NOMO-1 treated with DMSO at 0.1 percent for 48 hours (cell line): ENCODE measurements around the gene CFB.
"Not testable (repeated sequence)": the region's sequence is repeated elsewhere in the genome, so short reads cannot be mapped to it uniquely, and the experiment has no call there.

Experiments
- DNase-seq: peaks from one replicate; lab custom pipeline; 2025; ENCODE audit not compliant: unreplicated experiment; lab: John Stamatoyannopoulos, UW

CFB gene

DNA sequence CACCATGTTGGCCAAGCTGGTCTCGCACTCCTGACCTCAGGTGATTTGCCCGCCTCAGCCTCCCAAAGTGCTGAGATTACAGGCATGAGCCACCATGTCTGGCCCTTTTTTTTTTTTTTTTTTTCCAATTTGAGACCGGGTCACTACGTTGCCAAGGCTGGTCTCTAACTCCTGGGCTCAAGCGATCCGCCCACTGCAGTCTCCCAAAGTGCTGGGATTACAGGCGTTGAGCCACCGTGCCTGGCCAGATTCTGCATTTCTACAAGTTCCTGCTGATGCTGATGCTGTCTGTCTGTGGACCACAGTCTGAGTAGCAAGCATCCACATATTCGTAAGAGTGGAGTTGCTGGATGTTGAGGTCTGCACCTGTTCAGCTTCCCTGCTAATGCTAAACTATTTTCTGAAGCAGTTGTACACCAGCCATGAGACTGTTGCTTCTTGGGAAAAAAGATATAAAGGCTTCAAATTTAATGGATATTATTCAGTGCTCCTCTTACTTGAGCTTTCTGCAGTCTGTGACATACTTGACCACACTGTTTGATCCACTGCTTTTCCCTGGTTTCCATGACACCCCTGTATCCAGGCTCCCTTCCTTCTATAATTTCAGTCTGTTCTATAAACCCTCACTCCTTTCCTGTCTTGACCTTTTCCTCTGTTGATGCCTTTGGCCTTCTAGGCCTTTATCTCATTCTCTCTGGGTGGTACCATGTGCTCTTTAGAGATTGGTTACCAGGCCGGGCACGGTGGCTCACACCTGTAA is 33.9 kb upstream of the CFB start:
- no peak for DNase-seq

DNA sequence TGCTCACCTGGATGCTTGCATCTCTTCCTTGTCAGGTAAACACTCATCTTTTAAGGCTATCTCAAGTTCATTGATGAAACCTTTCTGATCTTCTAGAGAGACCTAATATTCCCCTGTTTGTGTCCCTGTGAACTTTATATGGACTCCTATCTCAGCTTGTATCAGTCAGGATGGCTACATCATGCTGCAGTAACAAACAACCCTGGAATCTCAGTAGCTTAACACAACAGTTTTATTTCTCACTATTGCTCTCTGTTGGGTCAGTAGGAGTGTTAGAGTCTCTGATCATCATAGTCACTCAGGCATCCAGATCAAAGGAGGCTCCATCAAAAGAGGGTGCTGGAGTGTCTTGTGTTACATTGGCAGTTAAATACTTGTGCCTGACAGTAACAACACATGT is 30.5 kb upstream of the CFB start:
- no peak for DNase-seq

DNA sequence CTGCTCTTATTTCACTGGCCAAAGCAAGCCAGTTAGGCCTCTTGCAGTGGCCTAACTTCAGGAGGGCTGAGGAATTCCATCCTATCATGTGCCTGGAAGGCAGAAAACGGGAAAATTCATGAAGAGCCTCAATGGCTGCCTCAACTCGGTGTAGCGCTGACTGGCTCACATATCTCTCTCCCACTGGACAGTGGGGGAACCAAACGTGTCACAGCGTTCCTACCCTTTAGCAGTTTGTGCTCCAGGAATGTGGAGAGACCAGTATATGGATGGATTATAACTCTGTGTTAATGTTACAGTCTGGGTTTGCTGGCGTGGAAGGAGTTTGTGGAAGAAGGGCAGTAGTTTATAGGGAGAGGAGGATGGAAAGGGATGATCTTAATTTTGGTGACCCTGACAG is 30.1 kb upstream of the CFB start:
- DNase-seq, result no peak

DNA sequence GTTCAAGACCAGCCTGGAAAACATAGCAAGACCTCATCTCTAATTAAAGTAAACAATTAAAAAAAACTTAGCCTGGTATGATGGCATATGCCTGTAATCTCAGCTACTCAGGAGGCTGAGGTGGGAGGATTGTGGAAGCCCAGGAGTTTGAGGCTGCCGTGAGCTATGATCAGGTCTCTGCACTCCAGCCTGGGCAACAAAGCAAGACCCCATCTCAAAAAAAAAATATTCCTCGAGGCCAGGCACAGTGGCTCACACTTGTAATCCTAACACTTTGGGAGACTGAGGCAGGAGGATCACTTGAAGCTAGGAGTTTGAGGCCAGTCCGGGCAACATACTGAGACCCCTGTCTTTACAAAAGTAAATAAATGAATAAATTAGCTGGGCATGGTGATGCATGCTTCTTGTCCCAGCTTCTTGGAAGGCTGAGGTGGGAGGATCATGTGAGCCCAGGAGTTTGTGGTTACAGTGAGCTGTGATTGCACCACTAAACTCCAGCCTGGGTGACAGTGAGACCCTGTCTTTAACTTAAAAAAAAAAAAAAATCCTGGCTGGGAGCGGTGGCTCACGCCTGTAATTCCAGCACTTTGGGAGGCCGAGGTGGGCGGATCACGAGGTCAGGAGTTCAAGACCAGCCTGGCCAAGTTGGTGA is 27.7 kb upstream of the CFB start:
- DNase-seq, result no peak

DNA sequence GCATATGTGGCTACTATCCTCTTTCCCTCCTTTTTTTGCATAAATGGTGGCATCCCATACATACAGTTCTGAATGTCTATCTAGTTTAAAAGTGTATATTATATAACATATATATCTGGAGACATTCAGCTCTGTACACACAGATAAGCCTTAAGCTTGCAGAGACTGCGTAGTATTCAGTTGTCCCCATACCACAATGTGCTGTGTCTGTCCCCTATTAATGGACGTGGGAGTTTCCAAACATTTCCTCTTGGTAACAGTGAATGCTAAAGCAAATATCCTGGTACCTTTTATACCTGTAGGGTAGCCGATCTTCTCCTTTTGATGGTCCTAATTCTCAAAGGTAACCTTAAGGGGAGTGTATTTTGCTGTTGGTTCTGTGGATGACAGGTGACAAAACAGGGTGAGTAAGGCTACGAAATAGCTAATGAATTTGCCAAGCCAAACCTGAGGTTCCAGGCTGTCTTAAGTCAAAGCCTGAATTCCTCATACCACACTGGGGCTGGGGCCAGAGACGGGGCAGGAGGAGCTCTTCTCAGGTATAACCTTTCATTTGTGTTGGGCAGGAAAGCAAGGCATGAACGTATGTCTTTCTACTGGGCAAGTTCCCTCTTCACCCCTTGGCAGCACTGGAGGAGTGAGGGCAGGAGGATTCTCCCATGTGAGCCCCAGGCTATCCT is 26.1 kb upstream of the CFB start:
- DNase-seq, result no peak

DNA sequence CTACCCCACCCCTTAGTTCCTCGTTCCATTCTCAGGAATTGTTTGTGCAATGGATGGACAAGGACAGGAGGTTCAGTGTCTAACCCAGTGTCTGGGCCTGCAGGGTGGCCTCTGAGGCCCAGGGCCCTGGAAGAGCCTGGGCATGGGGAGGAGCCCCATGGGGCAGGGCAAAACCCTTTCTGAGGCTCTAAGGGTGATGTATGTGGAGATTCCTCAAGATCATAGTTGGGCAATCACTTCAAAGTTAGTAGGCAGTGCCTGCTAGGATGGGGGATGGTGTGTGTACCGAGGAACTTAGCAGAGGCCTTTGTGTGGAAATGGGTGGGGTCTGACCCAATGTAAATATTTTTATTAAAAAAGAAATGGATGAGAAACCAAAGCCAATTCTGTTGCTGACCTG is 25.1 kb upstream of the CFB start:
- peak; percentile 61 for DNase-seq

DNA sequence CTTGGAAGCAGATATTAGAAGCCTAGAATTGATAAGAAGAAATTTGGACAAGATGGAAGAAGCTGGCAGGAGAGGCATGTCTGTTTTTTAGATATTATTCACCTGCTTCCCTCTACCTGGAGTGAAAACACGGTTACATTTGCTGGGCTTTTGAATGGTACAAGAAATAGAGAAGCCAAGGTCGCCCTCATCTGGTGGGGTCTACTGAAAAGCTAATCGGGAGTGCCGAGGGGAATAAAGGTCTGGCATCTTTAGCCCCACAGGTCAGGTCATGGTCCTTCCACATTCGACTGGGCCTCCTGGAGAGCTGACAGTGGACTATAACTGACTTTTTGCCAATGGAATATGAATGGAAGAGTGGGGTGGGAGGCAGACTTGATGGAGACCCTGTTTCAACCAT is 23.0 kb upstream of the CFB start:
- DNase-seq, result no peak

DNA sequence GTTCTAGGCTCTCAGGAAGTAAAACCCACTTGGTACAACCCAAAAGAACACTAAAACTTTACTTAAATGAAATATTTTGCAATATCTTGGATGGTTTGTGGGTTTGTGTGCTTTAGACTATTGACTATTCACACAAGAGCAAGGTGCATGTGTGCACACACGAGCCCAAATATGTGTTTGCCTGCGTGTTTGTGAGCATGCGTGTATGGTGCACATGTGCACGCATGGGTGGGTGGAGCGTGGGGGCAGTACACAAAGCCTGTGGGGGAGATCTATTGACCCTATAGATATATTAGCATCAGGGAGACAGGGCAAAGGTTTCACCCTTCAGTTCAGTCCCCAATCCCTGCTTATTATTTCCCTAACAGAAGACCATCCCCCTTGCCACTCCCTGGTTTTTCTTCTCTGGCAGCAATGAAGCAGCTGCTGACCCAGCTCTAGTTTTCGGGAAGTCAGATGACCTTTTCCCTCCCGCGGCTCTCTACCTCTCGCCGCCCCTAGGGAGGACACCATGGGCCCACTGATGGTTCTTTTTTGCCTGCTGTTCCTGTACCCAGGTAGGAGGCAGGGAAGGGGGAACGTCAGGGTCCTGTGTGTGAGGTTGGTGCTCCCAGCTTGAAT is 18.5 kb upstream of the CFB start, which contains the start of gene C2:
C2 (plus strand) TSS at position 476 of the 621 bp plus-strand sequence; CDS start at position 512, 36 bp downstream.
- DNase-seq, result no peak

DNA sequence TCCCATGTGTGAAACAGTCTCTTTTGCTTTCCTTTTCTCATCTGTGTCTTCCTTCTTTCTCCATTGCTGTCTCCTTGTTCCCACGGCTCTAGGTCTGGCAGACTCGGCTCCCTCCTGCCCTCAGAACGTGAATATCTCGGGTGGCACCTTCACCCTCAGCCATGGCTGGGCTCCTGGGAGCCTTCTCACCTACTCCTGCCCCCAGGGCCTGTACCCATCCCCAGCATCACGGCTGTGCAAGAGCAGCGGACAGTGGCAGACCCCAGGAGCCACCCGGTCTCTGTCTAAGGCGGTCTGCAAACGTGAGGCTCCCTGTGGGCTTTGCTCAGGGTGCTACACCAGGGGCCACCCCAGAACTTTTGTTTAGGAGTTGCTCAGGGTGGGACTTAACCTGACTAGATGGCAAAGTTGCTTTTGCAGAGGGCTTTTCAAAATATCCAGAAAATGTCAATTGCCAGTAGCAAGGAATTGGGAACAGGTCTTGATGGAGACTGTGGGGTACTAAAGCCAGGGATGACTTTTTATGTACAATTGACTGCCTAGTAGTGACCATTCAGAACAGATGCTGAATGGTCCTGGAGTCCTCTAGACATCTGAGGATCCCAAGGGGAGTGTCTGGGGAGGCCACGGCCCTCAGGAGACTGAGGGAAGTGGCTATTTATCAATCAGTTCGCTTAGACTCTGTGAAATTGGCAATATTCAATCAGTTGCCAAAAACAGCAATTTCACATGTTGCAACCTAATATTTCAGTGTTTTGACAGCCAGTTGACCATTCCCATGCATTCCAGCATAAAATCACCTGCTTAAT is 17.8 kb upstream of the CFB start:
- no peak for DNase-seq

DNA sequence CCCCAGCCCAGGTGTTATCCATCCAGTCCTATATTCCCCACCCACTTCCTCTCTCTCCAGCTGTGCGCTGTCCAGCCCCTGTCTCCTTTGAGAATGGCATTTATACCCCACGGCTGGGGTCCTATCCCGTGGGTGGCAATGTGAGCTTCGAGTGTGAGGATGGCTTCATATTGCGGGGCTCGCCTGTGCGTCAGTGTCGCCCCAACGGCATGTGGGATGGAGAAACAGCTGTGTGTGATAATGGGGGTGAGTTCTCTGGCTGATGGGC is 17.3 kb upstream of the CFB start:
- no peak for DNase-seq

DNA sequence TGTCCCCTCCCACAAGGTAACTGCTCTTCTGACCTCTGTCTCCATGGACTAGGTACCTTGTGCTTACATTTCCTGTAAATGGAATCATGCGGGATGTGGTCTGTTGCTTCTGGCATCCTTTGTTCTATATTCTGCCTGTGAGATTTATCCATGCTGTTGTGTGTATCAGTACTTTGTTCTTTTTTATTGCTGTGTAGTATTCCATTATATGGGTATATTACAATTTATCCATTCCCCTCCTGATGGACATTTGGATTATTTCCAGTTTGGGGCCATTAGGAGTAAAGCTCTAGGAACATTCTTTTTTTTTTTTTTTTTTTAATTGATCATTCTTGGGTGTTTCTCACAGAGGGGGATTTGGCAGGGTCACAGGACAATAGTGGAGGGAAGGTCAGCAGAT is 14.9 kb upstream of the CFB start:
- DNase-seq, result no peak

DNA sequence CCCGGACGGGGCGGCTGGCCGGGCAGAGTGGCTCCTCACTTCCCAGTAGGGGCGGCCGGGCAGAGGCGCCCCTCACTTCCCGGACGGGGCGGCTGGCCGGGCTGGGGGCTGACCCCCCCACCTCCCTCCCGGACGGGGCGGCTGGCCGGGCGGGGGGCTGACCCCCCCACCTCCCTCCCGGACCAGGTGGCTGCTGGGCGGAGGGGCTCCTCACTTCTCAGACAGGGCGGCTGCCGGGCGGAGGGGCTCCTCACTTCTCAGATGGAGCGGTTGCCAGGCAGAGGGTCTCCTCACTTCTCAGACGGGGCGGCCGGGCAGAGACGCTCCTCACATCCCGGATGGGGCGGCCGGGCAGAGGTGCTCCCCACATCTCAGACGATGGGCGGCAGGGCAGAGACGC is 13.8 kb upstream of the CFB start:
- not testable (repeated sequence) for DNase-seq

DNA sequence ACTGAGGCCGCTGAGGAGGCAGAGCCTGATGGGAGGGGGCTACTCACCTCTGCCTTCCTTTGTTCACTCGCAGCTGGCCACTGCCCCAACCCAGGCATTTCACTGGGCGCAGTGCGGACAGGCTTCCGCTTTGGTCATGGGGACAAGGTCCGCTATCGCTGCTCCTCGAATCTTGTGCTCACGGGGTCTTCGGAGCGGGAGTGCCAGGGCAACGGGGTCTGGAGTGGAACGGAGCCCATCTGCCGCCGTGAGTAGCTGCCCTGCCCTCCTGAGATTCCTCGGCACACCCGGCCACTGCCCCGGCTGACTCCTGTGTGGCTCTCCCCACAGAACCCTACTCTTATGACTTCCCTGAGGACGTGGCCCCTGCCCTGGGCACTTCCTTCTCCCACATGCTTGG is 12.4 kb upstream of the CFB start:
- no peak for DNase-seq

DNA sequence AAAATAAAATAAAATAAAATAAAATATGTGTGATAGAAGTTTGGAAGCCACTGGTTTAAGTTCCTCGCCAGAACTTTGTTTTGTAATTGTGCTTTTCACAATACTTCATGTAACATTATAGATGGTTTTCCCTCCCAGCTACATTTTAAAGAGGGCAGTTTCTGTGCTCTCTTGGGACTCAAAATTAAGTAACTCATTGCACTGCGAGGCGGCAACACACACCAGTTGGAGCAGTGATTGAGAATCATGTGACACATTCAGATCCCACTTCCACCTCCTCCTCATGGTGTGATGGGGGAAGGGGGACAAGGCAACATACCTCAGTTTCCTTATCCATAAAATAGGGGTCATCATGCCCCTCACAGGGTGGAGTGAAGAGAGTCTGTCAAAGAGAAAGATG is 10.9 kb upstream of the CFB start:
- DNase-seq, result no peak

DNA sequence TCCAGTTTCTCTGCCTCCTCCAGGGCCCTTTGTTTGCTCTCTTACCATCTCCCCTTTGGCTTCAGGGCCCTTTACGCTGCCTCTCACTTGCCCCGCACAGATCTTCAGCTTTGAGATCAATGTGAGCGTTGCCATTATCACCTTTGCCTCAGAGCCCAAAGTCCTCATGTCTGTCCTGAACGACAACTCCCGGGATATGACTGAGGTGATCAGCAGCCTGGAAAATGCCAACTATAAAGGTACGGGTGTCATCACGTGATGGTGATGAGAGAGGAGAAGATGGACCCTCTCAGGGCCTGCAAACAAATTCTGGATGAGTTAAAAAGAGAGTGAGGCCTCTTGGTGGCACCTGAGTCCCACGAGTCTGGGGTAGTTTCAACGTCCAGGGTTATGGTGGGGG is 10.1 kb upstream of the CFB start:
- DNase-seq, result no peak

DNA sequence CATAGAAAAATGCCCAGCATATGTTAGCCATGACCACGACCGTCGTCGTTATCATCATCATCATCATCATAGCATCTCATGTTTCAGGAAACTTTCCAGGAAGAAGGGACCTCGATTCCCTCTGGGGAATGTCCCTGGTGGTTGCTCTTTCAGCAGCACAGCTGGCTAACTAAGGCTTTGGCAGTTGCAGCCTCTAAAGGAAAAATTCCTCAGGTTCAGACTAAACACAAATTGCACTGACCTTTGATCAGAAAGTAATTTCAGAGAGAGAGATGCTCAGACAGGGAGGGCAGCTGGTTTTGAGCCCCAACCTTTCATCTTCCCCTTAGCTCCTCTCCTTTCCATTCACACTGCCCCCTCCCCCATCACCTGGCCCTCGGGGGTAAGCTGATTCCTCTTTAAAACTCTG is 5.6 kb upstream of the CFB start:
- DNase-seq, result no peak

DNA sequence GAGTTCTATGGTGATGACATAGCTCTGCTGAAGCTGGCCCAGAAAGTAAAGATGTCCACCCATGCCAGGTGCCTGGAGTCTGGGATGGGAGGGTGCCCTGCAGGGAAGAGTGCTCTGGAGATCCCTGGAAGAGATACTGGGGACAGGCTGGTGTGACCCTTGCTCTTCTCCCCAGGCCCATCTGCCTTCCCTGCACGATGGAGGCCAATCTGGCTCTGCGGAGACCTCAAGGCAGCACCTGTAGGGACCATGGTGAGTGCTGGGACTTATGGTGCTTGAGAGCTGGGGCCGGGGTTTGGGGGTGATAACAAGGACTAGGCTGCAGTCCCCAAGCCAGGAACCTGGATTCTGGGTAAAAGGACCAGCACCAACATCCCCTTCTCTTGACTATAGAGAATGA is 2.2 kb upstream of the CFB start:
- no peak for DNase-seq

DNA sequence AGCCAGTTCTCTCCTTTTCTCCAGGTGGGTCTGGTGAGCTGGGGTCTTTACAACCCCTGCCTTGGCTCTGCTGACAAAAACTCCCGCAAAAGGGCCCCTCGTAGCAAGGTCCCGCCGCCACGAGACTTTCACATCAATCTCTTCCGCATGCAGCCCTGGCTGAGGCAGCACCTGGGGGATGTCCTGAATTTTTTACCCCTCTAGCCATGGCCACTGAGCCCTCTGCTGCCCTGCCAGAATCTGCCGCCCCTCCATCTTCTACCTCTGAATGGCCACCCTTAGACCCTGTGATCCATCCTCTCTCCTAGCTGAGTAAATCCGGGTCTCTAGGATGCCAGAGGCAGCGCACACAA is 765 bp upstream of the CFB start:
- DNase-seq, result no peak

DNA sequence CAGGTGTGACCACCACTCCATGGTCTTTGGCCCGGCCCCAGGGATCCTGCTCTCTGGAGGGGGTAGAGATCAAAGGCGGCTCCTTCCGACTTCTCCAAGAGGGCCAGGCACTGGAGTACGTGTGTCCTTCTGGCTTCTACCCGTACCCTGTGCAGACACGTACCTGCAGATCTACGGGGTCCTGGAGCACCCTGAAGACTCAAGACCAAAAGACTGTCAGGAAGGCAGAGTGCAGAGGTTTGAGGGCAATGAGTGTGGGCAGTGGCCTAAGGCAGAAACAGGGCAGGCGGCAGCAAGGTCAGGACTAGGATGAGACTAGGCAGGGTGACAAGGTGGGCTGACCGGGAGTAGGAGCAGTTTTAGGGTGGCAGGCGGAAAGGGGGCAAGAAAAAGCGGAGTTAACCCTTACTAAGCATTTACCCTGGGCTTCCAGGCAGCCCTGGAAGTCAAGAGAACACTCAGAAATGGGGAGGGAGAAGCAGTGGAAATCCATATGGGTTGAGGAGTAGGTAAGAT is 533 bp downstream of the CFB start:
- no peak for DNase-seq

DNA sequence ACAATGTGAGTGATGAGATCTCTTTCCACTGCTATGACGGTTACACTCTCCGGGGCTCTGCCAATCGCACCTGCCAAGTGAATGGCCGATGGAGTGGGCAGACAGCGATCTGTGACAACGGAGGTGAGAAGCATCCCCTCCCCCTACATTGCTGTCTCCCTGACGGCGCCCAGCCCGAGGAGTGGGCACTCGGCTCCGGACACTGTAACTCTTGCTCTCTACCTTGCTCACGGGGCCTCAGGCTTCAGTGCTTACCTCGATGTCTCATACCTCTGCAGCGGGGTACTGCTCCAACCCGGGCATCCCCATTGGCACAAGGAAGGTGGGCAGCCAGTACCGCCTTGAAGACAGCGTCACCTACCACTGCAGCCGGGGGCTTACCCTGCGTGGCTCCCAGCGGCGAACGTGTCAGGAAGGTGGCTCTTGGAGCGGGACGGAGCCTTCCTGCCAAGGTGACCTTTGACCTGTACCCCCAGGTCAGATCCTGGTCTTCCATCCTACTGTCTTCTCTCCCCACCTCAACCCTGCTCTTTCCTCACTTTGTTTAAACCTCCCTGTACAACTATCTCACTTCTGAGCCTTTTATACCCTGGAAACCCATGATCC is 1.3 kb downstream of the CFB start:
- no peak for DNase-seq

DNA sequence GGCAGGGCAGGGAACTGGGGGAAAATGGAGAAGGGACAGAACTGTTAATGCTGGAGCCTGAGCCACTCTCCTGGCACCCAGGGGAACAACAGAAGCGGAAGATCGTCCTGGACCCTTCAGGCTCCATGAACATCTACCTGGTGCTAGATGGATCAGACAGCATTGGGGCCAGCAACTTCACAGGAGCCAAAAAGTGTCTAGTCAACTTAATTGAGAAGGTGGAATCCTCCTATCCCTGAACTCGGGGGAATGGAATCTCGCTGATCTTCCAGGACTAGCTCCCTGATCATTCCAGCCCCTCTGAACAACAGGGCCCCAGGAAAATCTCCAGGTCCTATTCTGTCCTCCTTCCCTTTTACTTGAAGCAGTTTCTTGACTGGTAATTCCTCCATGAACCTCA is 2.0 kb downstream of the CFB start:
- DNase-seq, result no peak
